ENCODE results near the gene SPRYD3. TPM values are rescaled to one million over a fixed set of nuclear protein-coding genes. Genes with fewer than 3 reads are reported as not detected.

SPRYD3 gene
- total and polyA plus RNA-seq, 12 donors, result 16.4 to 74.6 (median 43.1) TPM

DNA sequence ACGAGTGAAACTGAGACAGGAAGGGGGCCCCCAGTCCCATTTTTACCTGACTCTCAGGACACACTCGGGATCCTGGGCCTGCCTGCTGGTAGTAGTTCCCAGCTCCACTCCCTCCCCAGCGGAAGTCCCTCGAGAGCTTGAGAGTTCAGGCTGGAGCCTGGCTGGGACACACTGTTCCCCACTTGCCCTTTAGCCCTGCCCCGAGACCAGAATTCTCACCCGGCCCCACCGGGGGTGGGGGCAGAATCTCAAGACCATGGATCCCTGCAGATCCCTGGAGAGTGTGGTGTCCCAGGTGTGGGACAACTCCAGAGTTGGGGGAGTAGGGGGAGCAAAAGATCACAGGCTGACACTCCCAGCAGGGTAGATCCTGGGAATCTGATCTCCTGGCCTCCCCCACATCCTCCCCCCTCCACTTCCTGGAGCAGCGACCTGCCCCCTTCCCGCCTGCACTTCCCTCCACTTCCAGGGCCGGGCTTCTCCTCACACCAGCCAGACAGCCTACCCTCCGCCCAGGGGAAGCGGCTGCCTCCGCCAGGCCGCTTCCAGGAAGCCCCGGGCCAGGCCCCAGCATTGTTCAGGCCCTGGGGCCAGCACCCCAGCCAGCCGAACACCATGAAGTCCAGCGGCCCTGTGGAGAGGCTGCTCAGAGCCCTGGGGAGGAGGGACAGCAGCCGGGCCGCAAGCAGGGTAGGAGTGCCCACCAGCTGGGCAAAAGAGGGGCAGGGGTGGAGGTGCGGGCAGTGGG, 29.4 kb downstream of the SPRYD3 start, which contains the start of gene TNS2:
TNS2 (plus strand) TSS at position 495 of the 748 bp plus-strand sequence; CDS start at position 616, 121 bp downstream.
- Histone ChIP-seq H3K4me1 (replicated peaks in 1 of 2) (peaks cover 76 to 86% of the 10 kb centered on the region in 2 donors), H3K9me3 (replicated peaks in 1 of 3) (no peaks in the 10 kb centered on the region), H3K36me3 (replicated peaks in 1 of 2) (no peaks in the 10 kb centered on the region), H3K27ac (peak within 1 kb of the TSS; percentile 75 to 99 (median 96)), H3K4me3 (peak within 1 kb of the TSS in 3 of 4 donors; percentile 46 to 75 (median 46)), H3K27me3 (no peaks in the 10 kb centered on the region)
- intact Hi-C loops (cut with DNase I), result no loop called here
- TF ChIP-seq, protein P1, sequence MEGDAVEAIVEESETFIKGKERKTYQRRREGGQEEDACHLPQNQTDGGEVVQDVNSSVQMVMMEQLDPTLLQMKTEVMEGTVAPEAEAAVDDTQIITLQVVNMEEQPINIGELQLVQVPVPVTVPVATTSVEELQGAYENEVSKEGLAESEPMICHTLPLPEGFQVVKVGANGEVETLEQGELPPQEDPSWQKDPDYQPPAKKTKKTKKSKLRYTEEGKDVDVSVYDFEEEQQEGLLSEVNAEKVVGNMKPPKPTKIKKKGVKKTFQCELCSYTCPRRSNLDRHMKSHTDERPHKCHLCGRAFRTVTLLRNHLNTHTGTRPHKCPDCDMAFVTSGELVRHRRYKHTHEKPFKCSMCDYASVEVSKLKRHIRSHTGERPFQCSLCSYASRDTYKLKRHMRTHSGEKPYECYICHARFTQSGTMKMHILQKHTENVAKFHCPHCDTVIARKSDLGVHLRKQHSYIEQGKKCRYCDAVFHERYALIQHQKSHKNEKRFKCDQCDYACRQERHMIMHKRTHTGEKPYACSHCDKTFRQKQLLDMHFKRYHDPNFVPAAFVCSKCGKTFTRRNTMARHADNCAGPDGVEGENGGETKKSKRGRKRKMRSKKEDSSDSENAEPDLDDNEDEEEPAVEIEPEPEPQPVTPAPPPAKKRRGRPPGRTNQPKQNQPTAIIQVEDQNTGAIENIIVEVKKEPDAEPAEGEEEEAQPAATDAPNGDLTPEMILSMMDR (IDR thresholded peaks at IDR 0.05), result no peak
- TF ChIP-seq POLR2A (IDR thresholded peaks at IDR 0.05), result peak in 1 of 2 donors; percentile 75
- WGBS, 4 donors, result 11 to 32% (median 18%) methylated on average over 7 to 20 of the region's 20 CpGs
- DNase-seq, result peak; percentile 65 to 88 (median 80)

GRCh38 chr12:53048780-53049401, 30.3 kb downstream of the SPRYD3 start:
- H3K36me3 ChIP-seq (replicated peaks in 1 of 2), result no peaks in the 10 kb centered on the region
- peak overlapping the region; percentile 75 to 99 (median 96) for H3K27ac ChIP-seq
- 11 to 21% (median 19%) methylated on average over 5 to 6 of the region's 6 CpGs for WGBS, 4 donors
- peak; percentile 74 to 85 (median 82) for DNase-seq
- H3K4me3 ChIP-seq, result peak overlapping the region in 3 of 4 donors; percentile 46 to 75 (median 46)
- intact Hi-C loops (cut with DNase I), result no loop called here
- no peaks in the 10 kb centered on the region for H3K27me3 ChIP-seq
- H3K4me1 ChIP-seq (replicated peaks in 1 of 2), result peaks cover 69 to 87% of the 10 kb centered on the region in 2 donors
- no peaks in the 10 kb centered on the region for H3K9me3 ChIP-seq (replicated peaks in 1 of 3)
- TF ChIP-seq, protein P1 (IDR thresholded peaks at IDR 0.05), result no peak
- TF ChIP-seq POLR2A (IDR thresholded peaks at IDR 0.05), result peak; percentile 13 to 69

DNA sequence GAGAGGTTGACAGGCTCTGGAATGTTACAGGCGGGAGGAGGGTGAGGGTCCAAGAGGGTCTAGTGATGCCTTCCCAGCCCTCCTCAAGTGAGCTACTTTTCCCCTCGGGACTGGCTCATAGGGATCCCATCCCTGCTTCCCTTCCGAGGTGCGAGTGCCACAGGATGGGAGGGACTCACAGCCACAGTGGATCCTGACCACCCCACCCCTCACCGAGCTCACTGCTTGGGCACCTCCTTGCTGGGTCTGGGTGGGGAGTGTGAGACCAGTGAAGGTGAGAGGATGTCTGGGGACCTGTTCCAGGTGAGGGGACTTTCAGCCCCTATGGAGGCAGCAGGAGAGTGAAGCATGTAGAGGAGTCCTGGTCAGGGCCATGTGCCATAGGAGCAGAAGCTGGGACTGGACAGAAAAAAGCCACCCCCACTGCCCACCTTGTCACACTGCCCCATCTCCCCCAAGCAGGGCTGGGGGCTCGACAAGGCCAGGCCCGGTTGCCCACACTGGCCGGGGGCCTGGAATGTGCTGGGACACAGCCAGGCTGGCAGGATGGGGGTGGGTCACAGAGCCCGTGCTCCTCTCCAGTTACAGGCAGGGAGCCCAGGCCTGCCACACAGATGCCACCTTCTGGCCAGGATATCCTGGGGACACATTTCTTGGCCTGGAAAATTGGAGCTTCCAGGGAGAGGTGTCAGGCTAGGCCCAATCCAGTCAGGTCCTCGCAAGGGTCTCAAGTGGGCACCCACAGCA, 31.0 kb downstream of the SPRYD3 start:
- no peak for TF ChIP-seq POLR2A (IDR thresholded peaks at IDR 0.05)
- TF ChIP-seq, protein P1 (IDR thresholded peaks at IDR 0.05), result peak in 5 of 6 experiments; percentile 22 to 44 (median 31)
- intact Hi-C loops (cut with DNase I), result no loop called here
- Histone ChIP-seq H3K36me3 (replicated peaks in 1 of 2) (no peaks in the 10 kb centered on the region), H3K27ac (peak overlapping the region; percentile 75 to 99 (median 96)), H3K4me3 (peak overlapping the region in 2 of 4 donors; percentile 25 to 75), H3K4me1 (replicated peaks in 1 of 2) (peaks cover 62 to 86% of the 10 kb centered on the region in 2 donors), H3K27me3 (no peaks in the 10 kb centered on the region), H3K9me3 (replicated peaks in 1 of 3) (no peaks in the 10 kb centered on the region)
- WGBS, 4 donors, result 10 to 19% (median 15%) methylated on average over 4 to 10 of the region's 10 CpGs
- peak; percentile 84 to 91 (median 88) for DNase-seq
